Measurements from ENCODE around the gene FAHD2A.

FAHD2A gene

DNA sequence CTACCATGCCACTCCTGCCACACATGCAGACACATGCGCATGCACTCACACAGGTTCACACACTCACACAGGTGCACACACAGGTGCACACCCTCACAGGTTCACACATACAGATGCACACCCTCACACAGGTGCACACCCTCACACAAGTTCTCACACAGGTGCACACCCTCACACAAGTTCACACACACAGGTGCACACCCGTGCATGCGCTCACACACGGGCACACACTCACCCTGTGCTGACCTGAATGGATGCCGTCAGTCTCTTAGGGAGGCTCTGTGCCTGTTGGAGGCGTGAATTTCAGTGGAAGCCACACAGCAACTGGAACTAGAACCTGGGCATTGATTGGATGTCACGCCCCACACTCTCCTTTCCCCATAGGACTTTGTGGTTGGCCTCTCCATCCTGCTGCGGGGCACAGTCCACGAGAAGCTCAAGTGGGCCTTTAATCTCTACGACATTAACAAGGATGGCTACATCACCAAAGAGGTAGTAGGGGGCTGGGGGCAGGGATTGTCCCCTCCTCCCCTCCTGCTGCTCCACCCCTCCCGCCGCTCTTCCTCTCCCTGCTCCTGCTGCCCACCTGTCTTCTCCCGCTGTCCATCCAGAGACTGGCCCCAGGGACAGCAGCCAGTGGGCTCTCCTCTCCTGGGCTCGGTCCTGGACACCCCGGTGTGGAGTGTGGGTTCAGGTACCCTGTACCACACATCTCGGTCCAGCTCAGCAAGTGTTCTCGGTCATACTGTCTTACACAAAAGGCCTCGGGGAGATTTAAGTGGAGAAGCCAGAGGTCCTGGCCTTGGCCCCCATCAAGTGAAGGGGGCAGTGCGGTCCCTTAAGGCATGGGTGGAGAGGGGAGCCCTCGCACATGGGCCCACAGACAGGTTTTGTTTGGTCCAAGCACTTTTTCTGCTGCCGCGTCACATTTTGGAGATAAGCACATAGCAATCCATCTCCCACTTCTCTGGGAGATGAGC, 21.0 kb upstream of the FAHD2A start:
- DNase-seq (ENCODE audit: low read depth), result no peak
- TF ChIP-seq, protein P1, sequence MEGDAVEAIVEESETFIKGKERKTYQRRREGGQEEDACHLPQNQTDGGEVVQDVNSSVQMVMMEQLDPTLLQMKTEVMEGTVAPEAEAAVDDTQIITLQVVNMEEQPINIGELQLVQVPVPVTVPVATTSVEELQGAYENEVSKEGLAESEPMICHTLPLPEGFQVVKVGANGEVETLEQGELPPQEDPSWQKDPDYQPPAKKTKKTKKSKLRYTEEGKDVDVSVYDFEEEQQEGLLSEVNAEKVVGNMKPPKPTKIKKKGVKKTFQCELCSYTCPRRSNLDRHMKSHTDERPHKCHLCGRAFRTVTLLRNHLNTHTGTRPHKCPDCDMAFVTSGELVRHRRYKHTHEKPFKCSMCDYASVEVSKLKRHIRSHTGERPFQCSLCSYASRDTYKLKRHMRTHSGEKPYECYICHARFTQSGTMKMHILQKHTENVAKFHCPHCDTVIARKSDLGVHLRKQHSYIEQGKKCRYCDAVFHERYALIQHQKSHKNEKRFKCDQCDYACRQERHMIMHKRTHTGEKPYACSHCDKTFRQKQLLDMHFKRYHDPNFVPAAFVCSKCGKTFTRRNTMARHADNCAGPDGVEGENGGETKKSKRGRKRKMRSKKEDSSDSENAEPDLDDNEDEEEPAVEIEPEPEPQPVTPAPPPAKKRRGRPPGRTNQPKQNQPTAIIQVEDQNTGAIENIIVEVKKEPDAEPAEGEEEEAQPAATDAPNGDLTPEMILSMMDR (IDR thresholded peaks at IDR 0.05; ENCODE audit: control insufficient read depth, extremely low read depth, insufficient read depth), result no peak
- no peak overlapping the region for H3K4me3 ChIP-seq (ENCODE audit: low read depth, low read length)

DNA sequence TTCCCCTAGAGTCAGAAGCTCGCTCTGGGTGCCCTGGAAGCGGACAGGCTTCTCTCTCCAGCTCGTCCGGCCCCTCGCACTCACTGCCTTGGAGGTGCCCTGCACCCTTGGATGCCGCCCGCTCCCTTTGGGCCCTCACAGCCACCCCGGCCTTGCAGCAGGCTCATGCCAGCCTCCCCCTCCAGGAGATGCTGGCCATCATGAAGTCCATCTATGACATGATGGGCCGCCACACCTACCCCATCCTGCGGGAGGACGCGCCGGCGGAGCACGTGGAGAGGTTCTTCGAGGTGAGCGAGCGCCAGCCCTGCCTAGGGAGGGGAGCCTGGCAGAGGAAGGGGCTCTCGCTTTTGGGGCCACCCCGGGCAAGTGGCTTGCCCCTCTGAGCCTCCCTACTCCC, 20.3 kb upstream of the FAHD2A start:
- H3K4me3 ChIP-seq (ENCODE audit: low read depth, low read length), result no peak overlapping the region
- TF ChIP-seq, protein P1 (IDR thresholded peaks at IDR 0.05; ENCODE audit: control insufficient read depth, extremely low read depth, insufficient read depth), result no peak
- no peak for DNase-seq (ENCODE audit: low read depth)

DNA sequence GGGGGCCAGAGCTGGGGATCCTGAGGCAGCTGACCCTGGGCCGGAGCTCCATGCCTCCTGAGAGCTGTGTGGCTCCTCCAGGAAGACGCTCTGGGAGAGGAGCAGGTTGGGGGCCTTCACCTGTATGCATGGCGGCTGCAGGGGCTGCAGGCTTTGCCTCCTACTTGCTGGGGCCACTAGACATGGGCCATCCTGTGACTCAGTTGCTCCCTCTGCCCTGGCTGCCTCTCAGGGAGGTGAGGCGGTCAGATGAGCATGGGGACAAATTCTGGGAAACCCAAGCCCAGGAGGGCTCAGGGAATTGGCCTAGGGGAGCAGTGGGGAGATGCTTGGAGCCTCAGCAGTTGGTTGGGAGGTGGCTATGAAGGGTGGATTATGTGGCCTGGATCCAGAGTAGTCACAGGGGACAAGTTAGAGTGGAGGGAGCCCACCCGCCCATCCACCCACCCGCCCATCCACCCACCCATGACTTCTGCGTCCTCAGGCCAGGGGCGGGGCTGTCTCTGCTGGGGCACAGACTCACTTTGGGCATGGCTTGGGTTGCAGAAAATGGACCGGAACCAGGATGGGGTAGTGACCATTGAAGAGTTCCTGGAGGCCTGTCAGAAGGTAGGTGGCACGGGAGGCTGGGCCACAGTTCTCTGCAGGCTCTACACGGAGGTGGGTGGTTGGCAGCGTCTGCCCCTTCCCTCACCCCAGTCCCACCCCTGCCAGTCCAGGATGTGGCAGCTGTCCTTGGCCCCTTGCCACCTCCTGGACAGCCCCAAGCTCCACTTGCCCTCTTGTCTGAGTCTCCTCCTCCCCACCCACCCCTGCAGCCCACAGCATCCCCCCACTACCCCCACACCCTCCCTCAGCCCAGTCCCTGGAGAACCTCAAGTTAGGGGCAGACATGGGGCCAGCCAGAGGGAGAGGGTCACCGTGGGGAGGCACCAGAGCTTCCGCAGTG, 19.5 kb upstream of the FAHD2A start:
- TF ChIP-seq, protein P1 (IDR thresholded peaks at IDR 0.05; ENCODE audit: control insufficient read depth, extremely low read depth, insufficient read depth), result no peak

DNA sequence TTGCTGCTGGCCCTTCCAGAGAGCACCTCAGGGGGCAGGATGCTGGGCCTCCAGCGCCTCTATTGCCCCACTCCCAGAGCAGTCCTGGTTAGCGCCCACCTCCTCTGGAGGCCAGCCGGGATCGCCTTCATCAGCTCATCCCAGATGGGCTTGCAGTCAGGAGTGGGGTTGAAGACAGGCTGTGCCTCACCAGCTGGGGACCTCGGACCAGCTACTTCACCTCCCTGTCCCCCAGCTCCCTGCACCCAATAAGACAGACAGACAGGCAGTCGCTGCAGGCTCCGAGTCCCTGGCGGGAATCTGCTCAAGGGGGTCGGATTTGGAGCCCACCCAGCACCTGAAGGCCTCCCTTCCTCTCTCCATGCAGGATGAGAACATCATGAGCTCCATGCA, 18.9 kb upstream of the FAHD2A start:
- TF ChIP-seq, protein P1 (IDR thresholded peaks at IDR 0.05; ENCODE audit: control insufficient read depth, extremely low read depth, insufficient read depth), result no peak
- DNase-seq (ENCODE audit: low read depth), result no peak
- H3K4me3 ChIP-seq (ENCODE audit: low read depth, low read length), result no peak overlapping the region

More for the DNA sequence above, 19.5 kb upstream of the FAHD2A start:
- no peak overlapping the region for H3K4me3 ChIP-seq (ENCODE audit: low read depth, low read length)
- DNase-seq (ENCODE audit: low read depth), result no peak

DNA sequence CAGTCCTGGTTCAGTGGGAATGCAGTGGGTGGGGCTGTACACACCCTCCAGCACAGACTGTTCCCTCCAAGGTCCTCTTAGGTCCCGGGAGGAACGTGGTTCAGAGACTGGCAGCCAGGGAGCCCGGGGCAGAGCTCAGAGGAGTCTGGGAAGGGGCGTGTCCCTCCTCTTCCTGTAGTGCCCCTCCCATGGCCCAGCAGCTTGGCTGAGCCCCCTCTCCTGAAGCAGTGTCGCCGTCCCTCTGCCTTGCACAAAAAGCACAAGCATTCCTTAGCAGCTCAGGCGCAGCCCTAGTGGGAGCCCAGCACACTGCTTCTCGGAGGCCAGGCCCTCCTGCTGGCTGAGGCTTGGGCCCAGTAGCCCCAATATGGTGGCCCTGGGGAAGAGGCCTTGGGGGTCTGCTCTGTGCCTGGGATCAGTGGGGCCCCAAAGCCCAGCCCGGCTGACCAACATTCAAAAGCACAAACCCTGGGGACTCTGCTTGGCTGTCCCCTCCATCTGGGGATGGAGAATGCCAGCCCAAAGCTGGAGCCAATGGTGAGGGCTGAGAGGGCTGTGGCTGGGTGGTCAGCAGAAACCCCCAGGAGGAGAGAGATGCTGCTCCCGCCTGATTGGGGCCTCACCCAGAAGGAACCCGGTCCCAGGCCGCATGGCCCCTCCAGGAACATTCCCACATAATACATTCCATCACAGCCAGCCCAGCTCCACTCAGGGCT, 17.5 kb upstream of the FAHD2A start:
- H3K4me3 ChIP-seq (ENCODE audit: low read depth, low read length), result no peak overlapping the region
- no peak for DNase-seq (ENCODE audit: low read depth)
- TF ChIP-seq, protein P1 (IDR thresholded peaks at IDR 0.05; ENCODE audit: control insufficient read depth, extremely low read depth, insufficient read depth), result no peak

DNA sequence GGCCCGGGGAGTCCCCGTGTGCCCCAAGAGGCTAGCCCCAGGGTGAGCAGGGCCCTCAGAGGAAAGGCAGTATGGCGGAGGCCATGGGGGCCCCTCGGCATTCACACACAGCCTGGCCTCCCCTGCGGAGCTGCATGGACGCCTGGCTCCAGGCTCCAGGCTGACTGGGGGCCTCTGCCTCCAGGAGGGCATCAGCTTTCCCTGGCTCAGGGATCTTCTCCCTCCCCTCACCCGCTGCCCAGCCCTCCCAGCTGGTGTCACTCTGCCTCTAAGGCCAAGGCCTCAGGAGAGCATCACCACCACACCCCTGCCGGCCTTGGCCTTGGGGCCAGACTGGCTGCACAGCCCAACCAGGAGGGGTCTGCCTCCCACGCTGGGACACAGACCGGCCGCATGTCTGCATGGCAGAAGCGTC, 16.9 kb upstream of the FAHD2A start:
- TF ChIP-seq, protein P1 (IDR thresholded peaks at IDR 0.05; ENCODE audit: control insufficient read depth, extremely low read depth, insufficient read depth), result no peak
- DNase-seq (ENCODE audit: low read depth), result no peak
- no peak overlapping the region for H3K4me3 ChIP-seq (ENCODE audit: low read depth, low read length)

Measured in LNCaP clone FGC (cell line).